Nephron (organoid): ENCODE measurements around the gene MND1.

ENCODE experiments used
- H3K27ac Mint-ChIP-seq, 3 experiments: 2 replicates each; pipeline ENCODE4 v1.8.0; 2020; ENCODE audit warnings: mixed read lengths in 3 of 3, mild to moderate bottlenecking in 2 of 3, moderate library complexity in 1 of 3
- H3K27me3 Mint-ChIP-seq: 2 replicates; pipeline ENCODE4 v1.8.0; 2021; ENCODE audit warnings: low read depth, mild to moderate bottlenecking, moderate library complexity, mixed read lengths
- H3K36me3 Mint-ChIP-seq: 2 replicates; pipeline ENCODE4 v1.8.0; 2020; ENCODE audit warnings: low read depth, mixed read lengths
- H3K4me1 Mint-ChIP-seq: 2 replicates; pipeline ENCODE4 v1.8.0; 2020; ENCODE audit warnings: mixed read lengths
- H3K4me3 Mint-ChIP-seq, 3 experiments: 2 replicates each; pipeline ENCODE4 v1.8.0; 2020; ENCODE audit warnings: mild to moderate bottlenecking in 3 of 3, mixed read lengths in 3 of 3, moderate library complexity in 2 of 3
- H3K9me3 Mint-ChIP-seq: 2 replicates; pipeline ENCODE4 v1.8.0; 2020; ENCODE audit warnings: mixed read lengths
- CTCF ChIP-seq, 3 experiments: fragments of 200-600 bp; sonication (generic); IDR thresholded peaks; one replicate each; pipeline ENCODE4 v1.5.0; 2021; ENCODE audit warnings: antibody characterized with exemption in 3 of 3; ENCODE audit not compliant: unreplicated experiment in 3 of 3

The MND1 gene

GRCh38 chr4:153418558-153418957 lies 74.1 kb downstream of the MND1 start:
- H3K36me3 Mint-ChIP-seq, result peaks cover 4% of the 10 kb centered on the region
- H3K27me3 Mint-ChIP-seq, result no peaks in the 10 kb centered on the region
- H3K9me3 Mint-ChIP-seq, result no peaks in the 10 kb centered on the region
- no peak for TF ChIP-seq CTCF (IDR thresholded peaks at IDR 0.05; ENCODE audit: unreplicated experiment in 3 of 3)
- H3K27ac Mint-ChIP-seq, result peak overlapping the region; percentile 30 to 73 (median 68)
- H3K4me1 Mint-ChIP-seq, result peaks cover 8% of the 10 kb centered on the region
- no peak overlapping the region for H3K4me3 Mint-ChIP-seq

GRCh38 chr4:153419029-153419428 lies 74.5 kb downstream of the MND1 start:
- no peaks in the 10 kb centered on the region for H3K9me3 Mint-ChIP-seq
- TF ChIP-seq CTCF (IDR thresholded peaks at IDR 0.05; ENCODE audit: unreplicated experiment in 3 of 3), result no peak
- no peaks in the 10 kb centered on the region for H3K27me3 Mint-ChIP-seq

DNA sequence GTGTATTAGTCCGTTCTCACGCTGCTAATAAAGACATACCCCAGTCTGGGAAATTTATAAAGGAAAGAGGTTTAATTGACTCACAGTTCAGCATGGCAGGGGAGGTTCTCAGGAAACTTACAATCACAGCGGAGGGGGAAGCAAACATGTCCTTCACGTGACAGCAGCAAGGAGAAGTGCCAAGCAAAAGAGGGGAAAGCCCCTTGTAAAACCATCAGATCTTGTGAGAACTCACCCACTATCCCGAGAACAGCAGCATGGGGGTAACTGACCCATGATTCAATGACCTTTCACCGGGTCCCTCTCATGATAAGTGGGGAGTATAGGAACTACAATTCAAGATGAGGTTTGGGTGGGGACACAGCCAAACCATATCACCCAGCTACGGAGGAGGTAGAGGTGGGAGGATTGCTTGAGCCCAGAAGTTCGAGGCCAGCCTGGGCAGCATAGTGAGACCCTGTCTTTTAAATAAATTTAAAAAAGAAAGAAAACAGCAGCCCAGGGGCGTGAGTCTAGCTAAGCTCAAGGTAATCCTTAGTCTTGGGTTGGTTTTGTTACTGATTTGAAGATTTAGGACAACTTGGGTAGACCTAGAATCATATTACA lies 75.3 kb downstream of the MND1 start:
- Mint-ChIP-seq H3K4me3 (no peak overlapping the region), H3K27me3 (no peaks in the 10 kb centered on the region), H3K36me3 (no peaks in the 10 kb centered on the region), H3K9me3 (no peaks in the 10 kb centered on the region), H3K4me1 (peaks cover 8% of the 10 kb centered on the region), H3K27ac (peak overlapping the region in 1 of 3 experiments; percentile 73)
- no peak for TF ChIP-seq CTCF (IDR thresholded peaks at IDR 0.05; ENCODE audit: unreplicated experiment in 3 of 3)

More at GRCh38 chr4:153419029-153419428, 74.5 kb downstream of the MND1 start:
- H3K4me1 Mint-ChIP-seq, result peaks cover 8% of the 10 kb centered on the region
- H3K36me3 Mint-ChIP-seq, result no peaks in the 10 kb centered on the region
- peak overlapping the region; percentile 30 to 73 (median 68) for H3K27ac Mint-ChIP-seq
- H3K4me3 Mint-ChIP-seq, result no peak overlapping the region

- no peaks in the 10 kb centered on the region for H3K27me3 Mint-ChIP-seq
- TF ChIP-seq CTCF (IDR thresholded peaks at IDR 0.05; ENCODE audit: unreplicated experiment in 3 of 3), result no peak
- H3K36me3 Mint-ChIP-seq, result no peaks in the 10 kb centered on the region
- H3K4me1 Mint-ChIP-seq, result peaks cover 8% of the 10 kb centered on the region
- no peak overlapping the region for H3K27ac Mint-ChIP-seq
- no peaks in the 10 kb centered on the region for H3K9me3 Mint-ChIP-seq
- no peak overlapping the region for H3K4me3 Mint-ChIP-seq
Observed at GRCh38 chr4:153420361-153420760, 75.9 kb downstream of the MND1 start.

- Mint-ChIP-seq H3K4me3 (no peak overlapping the region), H3K27ac (no peak overlapping the region), H3K27me3 (no peaks in the 10 kb centered on the region), H3K9me3 (no peaks in the 10 kb centered on the region), H3K4me1 (peaks cover 8% of the 10 kb centered on the region), H3K36me3 (no peaks in the 10 kb centered on the region)
- no peak for TF ChIP-seq CTCF (IDR thresholded peaks at IDR 0.05; ENCODE audit: unreplicated experiment in 3 of 3)
Observed at GRCh38 chr4:153421941-153422340, 77.5 kb downstream of the MND1 start.

- H3K36me3 Mint-ChIP-seq, result no peaks in the 10 kb centered on the region
- no peaks in the 10 kb centered on the region for H3K9me3 Mint-ChIP-seq
- peaks cover 16% of the 10 kb centered on the region for H3K4me1 Mint-ChIP-seq
- H3K27me3 Mint-ChIP-seq, result no peaks in the 10 kb centered on the region
- no peak overlapping the region for H3K4me3 Mint-ChIP-seq
- no peak overlapping the region for H3K27ac Mint-ChIP-seq
- TF ChIP-seq CTCF (IDR thresholded peaks at IDR 0.05; ENCODE audit: unreplicated experiment in 3 of 3), result no peak
Observed at GRCh38 chr4:153426207-153426885, 81.9 kb downstream of the MND1 start.
